Right atrium auricular region (tissue), 2 donors: ENCODE measurements around the gene SLC17A9. TPM values are rescaled to one million over a fixed set of nuclear protein-coding genes. Genes with fewer than 3 reads are reported as not detected.

ENCODE experiments used
- DNase-seq: peaks from one replicate; pipeline ENCODE4 v3.0.0-alpha.2; 2019; ENCODE audit warnings: low spot score
- H3K27ac ChIP-seq, 2 donors: fragments of 200-600 bp; sonication (generic); 1 replicate in 1 of 2; 2 replicates in 1 of 2; pipeline ENCODE4 v1.5.1; 2016 to 2019
- H3K27me3 ChIP-seq, 2 donors: fragments of 200-600 bp; sonication (generic); one replicate each; pipeline versions ENCODE4 v1.5.1 to v1.6.0; 2017 to 2019
- H3K36me3 ChIP-seq: fragments of 200-600 bp; sonication (generic); one replicate; pipeline ENCODE4 v1.5.1; 2016
- H3K4me1 ChIP-seq, 2 donors: fragments of 200-600 bp; sonication (generic); one replicate each; pipeline versions ENCODE4 v1.5.1 to v1.6.0; 2017 to 2019
- H3K4me3 ChIP-seq, 2 donors: fragments of 200-600 bp; sonication (generic); 1 replicate in 1 of 2; 2 replicates in 1 of 2; pipeline ENCODE4 v1.5.1; 2017 to 2019; ENCODE audit warnings: mild to moderate bottlenecking in 1 of 2, moderate library complexity in 1 of 2
- H3K9me3 ChIP-seq, 2 donors: fragments of 200-600 bp; sonication (generic); one replicate each; pipeline ENCODE4 v1.5.1; 2019
- CTCF ChIP-seq, 2 donors: fragments of 200-600 bp; sonication (generic); IDR thresholded peaks; one replicate each; pipeline ENCODE4 v1.5.1; 2019; ENCODE audit warnings: antibody characterized with exemption in 2 of 2
- total RNA-seq, 2 donors: library from RNA; depleted of rRNA; stranded (reverse); fragments of >200 nt; gene quantifications; one replicate each; pipeline ENCODE4 v1.1.0, GENCODE V29; 2016

The SLC17A9 gene
- total RNA-seq, 2 donors from 2014 or later, result 1.3 to 1.8 TPM

- Histone ChIP-seq H3K9me3 (no peaks in the 10 kb centered on the region), H3K27me3 (no peaks in the 10 kb centered on the region), H3K4me3 (no peak overlapping the region), H3K36me3 (no peaks in the 10 kb centered on the region), H3K27ac (no peak overlapping the region), H3K4me1 (no peaks in the 10 kb centered on the region)
- TF ChIP-seq CTCF (IDR thresholded peaks at IDR 0.05), result no peak
- DNase-seq, result no peak
These were observed 34.6 kb downstream of the SLC17A9 start for GRCh38 chr20:62987114-62987513.

DNA sequence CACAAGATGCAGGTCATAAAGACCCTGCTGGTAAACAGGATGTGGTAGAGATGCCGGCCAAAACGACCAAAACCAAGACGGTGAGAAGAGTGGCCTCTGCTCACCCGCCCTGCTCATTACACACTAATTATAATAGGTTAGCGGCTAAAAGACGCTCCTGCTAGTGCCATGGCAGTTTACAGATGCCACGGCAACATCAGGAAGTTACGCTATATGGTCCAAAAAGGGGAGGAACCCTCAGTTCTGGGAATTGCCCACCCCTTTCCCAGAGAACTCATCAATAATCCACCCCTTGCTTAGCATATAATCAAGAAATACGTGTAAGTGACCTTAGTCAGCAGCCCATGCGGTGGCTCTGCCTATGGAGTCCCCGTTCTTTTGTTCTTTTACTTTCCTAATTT is 36.7 kb downstream of the SLC17A9 start:
- no peak for TF ChIP-seq CTCF (IDR thresholded peaks at IDR 0.05)
- no peaks in the 10 kb centered on the region for H3K9me3 ChIP-seq
- H3K27ac ChIP-seq, result no peak overlapping the region
- H3K27me3 ChIP-seq, result no peaks in the 10 kb centered on the region
- DNase-seq, result no peak
- no peak overlapping the region for H3K4me3 ChIP-seq
- H3K4me1 ChIP-seq, result no peaks in the 10 kb centered on the region
- no peaks in the 10 kb centered on the region for H3K36me3 ChIP-seq

DNA sequence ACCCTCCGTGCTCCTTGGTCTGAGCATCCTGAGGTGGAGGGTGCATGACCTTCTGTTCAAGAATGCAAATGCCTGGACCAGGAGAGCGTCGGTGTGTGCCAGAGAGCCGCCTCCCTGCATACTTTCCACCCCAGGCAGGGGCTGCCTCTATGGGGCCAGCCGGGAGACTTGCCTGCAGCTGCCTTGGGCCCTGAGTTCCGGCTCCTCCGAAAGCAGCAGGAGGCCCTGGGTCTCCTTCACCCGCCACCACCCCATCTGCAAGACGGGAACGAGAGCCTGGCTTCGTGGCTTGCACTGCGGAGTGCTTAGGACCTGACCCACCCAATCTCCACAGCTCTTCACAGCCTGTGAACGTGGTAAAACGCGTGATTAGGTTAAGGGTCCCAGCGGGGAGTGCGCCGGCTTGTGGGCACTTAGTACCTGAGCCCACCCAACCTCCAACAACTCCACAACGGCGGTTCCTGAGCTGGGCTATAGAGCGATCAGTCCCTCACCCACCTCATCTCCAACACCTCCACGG is 37.9 kb downstream of the SLC17A9 start:
- no peaks in the 10 kb centered on the region for H3K27me3 ChIP-seq
- no peak for DNase-seq

GRCh38 chr20:62991196-62991807 is 38.8 kb downstream of the SLC17A9 start:
- H3K27me3 ChIP-seq, result no peaks in the 10 kb centered on the region
- DNase-seq, result no peak

More for the DNA sequence above, 37.9 kb downstream of the SLC17A9 start:
- no peaks in the 10 kb centered on the region for H3K36me3 ChIP-seq
- no peak for TF ChIP-seq CTCF (IDR thresholded peaks at IDR 0.05)
- H3K27ac ChIP-seq, result no peak overlapping the region
- no peaks in the 10 kb centered on the region for H3K9me3 ChIP-seq
- H3K4me3 ChIP-seq, result no peak overlapping the region
- no peaks in the 10 kb centered on the region for H3K4me1 ChIP-seq

DNA sequence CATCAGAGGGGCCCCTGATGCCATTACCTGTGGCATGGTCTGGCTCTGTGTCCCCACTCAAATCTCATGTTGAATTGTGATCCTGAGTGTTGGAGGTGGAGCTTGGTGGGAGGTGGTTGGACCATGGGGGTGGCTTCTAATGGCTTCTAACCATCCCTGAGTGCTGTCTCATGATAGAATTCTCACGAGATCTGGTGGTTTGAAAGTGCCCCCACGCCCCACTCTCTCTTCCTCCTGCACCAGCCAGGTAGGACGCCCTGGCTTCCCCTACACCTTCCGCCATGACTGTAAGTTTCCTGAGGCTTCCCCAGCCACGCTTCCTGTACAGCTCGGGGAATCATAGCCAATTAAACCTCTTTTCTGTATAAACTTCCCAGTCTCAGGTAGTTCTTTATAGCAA is 39.4 kb downstream of the SLC17A9 start:
- no peak overlapping the region for H3K27ac ChIP-seq
- H3K36me3 ChIP-seq, result no peaks in the 10 kb centered on the region
- H3K9me3 ChIP-seq, result no peaks in the 10 kb centered on the region
- no peaks in the 10 kb centered on the region for H3K4me1 ChIP-seq
- no peak for DNase-seq
- H3K27me3 ChIP-seq, result no peaks in the 10 kb centered on the region
- no peak overlapping the region for H3K4me3 ChIP-seq
- no peak for TF ChIP-seq CTCF (IDR thresholded peaks at IDR 0.05)

More at GRCh38 chr20:62991196-62991807, 38.8 kb downstream of the SLC17A9 start:
- TF ChIP-seq CTCF (IDR thresholded peaks at IDR 0.05), result no peak
- H3K4me3 ChIP-seq, result no peak overlapping the region
- no peak overlapping the region for H3K27ac ChIP-seq
- H3K9me3 ChIP-seq, result no peaks in the 10 kb centered on the region
- no peaks in the 10 kb centered on the region for H3K36me3 ChIP-seq
- no peaks in the 10 kb centered on the region for H3K4me1 ChIP-seq
